Middle frontal gyrus (tissue), 1 donor: ENCODE measurements around the gene MICAL1.
A peak's percentile ranks its signal among the peaks of the same experiment; 100 is the strongest.

ENCODE experiments used
- DNase-seq: peaks from one replicate; pipeline ENCODE4 v3.0.0-alpha.2; 2015; ENCODE audit warnings: low spot score; ENCODE audit errors: extremely low spot score

The MICAL1 gene, protein sequence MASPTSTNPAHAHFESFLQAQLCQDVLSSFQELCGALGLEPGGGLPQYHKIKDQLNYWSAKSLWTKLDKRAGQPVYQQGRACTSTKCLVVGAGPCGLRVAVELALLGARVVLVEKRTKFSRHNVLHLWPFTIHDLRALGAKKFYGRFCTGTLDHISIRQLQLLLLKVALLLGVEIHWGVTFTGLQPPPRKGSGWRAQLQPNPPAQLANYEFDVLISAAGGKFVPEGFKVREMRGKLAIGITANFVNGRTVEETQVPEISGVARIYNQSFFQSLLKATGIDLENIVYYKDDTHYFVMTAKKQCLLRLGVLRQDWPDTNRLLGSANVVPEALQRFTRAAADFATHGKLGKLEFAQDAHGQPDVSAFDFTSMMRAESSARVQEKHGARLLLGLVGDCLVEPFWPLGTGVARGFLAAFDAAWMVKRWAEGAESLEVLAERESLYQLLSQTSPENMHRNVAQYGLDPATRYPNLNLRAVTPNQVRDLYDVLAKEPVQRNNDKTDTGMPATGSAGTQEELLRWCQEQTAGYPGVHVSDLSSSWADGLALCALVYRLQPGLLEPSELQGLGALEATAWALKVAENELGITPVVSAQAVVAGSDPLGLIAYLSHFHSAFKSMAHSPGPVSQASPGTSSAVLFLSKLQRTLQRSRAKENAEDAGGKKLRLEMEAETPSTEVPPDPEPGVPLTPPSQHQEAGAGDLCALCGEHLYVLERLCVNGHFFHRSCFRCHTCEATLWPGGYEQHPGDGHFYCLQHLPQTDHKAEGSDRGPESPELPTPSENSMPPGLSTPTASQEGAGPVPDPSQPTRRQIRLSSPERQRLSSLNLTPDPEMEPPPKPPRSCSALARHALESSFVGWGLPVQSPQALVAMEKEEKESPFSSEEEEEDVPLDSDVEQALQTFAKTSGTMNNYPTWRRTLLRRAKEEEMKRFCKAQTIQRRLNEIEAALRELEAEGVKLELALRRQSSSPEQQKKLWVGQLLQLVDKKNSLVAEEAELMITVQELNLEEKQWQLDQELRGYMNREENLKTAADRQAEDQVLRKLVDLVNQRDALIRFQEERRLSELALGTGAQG

GRCh38 chr6:109455437-109456110 lies at the start of gene MICAL1:
TSS of gene MICAL1 (minus strand) at chr6:109455772. CDS start at chr6:109454196, 1,576 bp downstream.
- no peak for DNase-seq

- no peak for DNase-seq
These were observed 48.0 kb upstream of the MICAL1 start for GRCh38 chr6:109503327-109504224.

GRCh38 chr6:109498936-109499335 lies 43.4 kb upstream of the MICAL1 start:
- DNase-seq, result no peak

DNA sequence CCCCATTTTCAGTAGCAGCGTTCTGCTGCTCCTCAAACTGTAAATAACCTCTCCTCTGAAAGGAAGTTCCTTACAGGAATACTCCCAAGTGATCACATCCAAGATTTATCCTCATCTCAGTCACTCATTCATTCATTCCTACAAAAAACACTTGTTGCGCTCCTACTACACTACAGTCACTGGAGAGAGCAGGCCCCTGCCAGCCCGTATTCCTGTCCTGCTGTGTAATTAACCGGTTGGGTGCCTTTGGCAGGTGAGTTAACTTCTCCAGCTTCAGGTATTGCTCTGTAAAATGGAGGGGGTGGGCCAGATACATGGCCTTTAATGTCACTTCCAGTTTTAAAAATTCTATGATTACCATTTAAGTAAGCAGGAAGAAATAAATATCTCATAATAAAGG lies 42.5 kb upstream of the MICAL1 start:
- no peak for DNase-seq

DNA sequence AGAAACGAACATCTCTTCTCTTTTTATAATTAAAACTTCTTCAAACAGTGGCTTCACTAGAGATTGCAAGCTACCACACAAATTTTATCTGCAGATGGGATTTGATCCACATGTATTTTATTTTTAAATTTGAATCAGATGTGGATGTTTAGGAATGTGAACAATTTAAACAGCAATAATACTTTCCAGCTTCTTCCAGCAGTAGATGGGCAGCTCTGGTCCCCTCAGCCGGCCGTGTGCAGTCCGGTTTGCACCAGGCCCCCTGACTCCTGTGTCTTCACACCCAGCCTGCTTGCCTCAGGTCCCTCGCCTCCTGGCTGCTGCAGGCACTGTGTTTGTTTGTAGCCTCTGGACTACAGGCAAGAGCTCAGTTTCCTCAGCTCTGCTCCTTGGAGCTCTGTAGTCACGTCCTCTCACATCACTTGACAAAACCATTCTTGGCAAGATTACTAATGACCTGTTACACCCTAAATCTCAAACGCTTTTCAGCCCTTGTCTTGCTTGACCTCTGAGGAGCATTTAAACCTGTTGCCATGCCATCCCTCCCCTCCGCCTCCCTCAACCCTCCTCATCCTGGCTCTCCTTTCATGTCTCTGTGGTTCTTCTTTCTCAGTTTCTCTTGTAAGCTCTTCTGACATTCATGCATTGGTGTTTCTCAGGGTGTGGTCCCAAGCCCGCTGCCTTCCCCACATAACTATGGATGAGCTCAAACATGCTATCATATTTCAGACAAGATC lies 40.6 kb upstream of the MICAL1 start:
- no peak for DNase-seq

DNA sequence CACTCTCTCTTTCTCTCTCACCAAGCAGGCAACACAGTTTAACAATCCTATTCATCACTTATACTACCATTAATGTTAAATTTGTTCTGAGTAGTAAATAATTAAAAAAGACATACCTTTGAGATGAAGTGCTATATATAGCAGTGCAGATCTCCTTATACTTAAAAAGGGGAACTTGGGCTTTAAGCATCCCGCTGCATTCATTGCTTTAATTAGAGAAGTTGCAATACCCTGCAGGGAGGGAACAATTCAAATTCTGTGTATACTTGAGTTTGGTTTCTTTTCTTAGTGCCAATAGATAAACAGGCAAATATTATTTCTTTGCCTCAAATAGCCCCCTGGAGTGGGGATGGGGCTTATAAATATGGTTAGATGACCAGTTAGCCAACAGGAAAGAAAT lies 38.3 kb upstream of the MICAL1 start:
- DNase-seq, result no peak

DNA sequence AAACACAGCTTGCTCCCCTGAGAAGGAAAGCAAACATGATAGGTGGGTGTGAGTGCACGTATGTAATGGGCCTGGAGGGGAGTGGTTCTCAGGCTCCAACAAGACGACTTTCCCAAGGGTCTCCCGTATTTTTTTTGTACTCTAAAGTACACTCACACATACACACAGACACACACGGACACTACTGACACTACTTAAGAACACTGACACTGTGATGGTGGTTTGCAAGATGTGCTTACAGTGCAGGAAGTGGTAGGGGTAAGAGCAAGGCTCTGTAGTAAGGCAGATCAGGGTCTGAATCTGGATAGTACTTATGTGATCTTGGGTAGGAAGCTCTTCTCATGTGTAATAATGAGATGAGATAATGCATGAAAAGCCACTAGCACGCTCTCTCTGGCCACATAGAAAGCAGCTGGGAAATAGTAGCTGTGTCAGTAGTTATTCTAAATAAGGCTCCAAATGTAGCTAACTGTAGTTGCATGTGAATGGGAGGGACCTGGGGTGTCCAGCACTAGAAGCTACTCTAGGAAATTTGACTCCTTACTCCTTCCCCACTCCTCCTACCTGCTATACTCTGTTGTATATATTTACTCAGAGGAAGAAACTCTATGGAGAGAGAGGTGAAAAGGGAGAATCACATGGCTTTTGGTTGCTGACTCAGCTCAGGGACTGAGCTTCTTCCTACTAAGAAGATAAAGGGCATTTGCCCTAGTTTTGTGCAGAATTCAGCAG lies 35.8 kb upstream of the MICAL1 start:
- no peak for DNase-seq

DNA sequence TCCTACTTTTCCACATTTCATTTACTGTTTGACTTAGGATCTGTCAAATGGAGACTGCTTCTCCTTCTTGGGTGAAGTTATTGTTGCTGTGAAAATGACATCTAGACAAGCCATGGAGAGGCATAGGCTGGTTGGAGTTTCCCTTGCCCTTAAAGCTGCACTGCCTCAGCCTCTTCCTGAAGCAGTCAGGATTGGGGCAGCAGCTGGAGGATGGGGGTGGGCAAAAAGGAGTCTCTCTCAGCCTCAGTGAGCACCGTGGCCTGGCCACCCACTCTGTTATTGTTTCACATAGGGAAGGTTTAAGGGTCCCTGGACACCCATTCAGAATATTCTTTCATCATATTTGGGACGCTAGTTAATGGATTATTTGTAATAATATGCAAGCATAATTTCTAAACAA lies 35.1 kb upstream of the MICAL1 start:
- DNase-seq, result no peak

DNA sequence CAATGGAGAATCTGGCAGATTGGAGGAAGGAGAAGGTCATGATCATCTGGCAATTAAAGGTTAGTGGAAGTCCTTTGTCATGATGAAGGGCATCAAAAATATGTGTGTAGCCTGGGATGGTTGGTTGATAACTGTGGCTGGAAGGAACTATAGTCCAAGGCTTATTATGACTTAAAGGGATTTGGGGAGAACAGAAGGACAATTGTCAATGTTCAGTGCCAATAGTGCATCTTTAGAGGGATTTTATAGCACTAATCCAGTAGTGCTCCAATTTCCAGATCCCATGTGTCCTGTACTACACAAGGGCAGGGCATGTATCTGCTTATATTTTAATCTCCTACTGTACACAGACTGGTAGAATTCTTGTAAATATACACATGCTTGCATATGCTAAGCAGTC lies 32.4 kb upstream of the MICAL1 start:
- no peak for DNase-seq

GRCh38 chr6:109486068-109486467 lies 30.5 kb upstream of the MICAL1 start:
- no peak for DNase-seq

DNA sequence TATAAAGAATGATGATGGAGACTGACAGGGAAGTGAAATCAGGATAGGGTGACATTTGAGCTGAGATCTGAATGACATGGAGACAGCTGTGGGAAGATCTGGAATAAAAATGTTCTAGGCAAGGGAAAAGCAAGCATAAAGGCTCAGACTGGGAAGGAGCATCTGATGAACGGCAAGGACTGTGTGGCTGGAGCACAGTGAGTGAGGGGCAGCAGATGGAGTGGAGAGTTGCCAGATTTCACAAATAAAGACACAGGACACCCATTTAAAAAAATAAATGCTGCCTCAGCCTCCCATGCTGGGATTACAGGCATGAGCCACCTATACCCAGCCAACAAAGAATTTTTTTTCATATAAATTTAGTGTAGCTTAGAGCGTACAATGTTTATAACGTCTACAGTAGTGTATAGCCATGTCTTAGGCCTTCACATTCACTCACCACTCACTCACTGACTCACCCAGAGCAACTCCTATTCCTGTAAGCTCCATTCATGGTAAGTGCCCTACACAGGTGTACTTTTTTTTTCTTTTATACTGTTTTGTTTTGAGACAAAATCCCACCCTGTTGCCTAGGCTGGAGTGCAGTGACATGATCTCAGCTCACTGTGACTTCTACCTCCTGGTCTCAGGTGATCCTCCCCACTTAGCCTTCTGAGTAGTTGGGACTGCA lies 29.8 kb upstream of the MICAL1 start:
- no peak for DNase-seq

- DNase-seq, result no peak
These were observed 28.6 kb upstream of the MICAL1 start for GRCh38 chr6:109484122-109484521.

GRCh38 chr6:109483735-109484057 lies 28.1 kb upstream of the MICAL1 start:
- DNase-seq, result no peak

- DNase-seq, result peak; percentile 78
These were observed 27.5 kb upstream of the MICAL1 start, which contains the start of gene ZBTB24 for GRCh38 chr6:109482905-109483734. TSS of gene ZBTB24 (minus strand) at chr6:109483219. CDS start at chr6:109482026, 1,193 bp downstream.

- no peak for DNase-seq
These were observed 25.5 kb upstream of the MICAL1 start for GRCh38 chr6:109480993-109481480.

DNA sequence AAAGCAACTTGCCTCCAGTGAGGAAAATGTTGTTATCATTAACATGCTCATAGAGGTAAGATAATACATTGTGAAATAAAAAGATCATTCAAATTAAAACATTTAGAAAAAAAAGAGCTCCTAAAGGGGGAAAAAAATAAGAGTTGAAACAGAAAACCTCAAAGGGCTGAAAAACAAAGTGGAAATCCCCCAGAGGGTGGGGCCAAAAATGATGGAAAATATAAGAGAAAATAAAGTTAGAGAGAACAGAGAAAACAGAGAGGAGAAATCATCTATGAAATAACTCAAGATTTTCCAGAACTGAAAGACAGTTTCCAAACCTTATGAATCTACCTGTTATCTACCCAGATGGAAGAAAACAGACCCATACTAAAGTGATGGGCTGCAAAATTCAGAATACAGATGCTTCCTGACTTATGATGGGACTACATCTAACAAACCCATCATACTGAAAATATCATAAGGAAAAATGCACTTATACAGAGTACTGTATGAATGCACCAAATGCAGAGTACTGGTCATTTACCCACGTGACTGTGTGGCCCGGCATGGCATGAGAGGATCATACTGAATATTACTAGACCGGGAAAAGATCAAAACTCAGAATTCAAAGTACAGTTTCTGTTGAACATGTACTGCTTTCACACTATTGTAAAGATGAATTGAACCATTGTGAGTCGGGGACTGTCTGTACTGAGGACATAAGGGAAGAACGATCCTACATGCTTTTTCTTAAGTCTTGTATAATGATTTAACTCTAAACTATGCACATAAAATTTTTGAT lies 23.5 kb upstream of the MICAL1 start:
- no peak for DNase-seq
